ENCODE results near the gene IRF2BP1. TPM values are rescaled to one million over a fixed set of nuclear protein-coding genes. Genes with fewer than 3 reads are reported as not detected.
A peak's percentile ranks its signal among the peaks of the same experiment; 100 is the strongest.

Gene IRF2BP1
- total RNA-seq, 1 experiment from 2014 or later = 21.1 TPM

DNA sequence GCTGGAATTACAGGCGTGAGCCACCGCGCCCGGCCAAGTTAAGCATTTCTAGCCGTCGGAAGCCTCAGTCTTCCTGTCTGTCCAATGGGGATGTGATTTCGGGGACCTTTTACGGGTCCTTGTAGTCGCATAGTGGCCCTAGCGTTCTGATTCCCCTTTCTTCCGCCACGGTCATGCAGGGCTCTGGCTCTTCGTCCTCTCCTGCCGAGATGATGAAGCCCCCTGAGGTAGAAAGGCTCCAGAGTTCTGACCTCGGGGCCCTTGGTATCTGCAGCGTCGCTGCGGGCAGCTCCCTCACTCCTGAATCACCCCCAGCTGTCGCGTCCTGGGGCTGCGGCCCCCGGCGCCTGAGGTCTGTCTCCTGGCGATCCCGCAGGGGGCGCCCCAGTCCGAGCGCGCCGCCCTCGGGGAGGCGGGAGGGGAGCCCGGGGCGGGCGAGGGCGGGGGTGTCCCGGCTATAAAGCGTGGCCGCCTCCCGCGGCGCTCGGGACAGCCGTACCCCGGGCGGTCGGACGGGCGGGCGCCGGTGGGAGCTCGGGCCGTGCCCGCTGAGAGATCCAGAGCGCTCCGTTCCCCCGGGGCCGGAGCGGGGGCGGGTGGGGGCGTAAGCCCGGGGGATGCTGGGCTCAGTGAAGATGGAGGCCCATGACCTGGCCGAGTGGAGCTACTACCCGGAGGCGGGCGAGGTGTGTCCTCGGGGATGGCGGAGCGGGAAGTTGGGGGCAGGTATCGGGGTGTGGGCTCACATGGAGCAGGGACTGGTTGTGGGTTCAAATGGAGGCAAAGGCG lies 21.9 kb downstream of the IRF2BP1 start, which contains the start of gene FOXA3:
Gene FOXA3, plus strand, starts transcription at position 487 of the 789 bp plus-strand sequence. Its CDS starts 131 bp downstream, at position 618.
- Histone ChIP-seq H3K9me2 (replicated peaks; ENCODE audit: insufficient read depth, low read length) (no peaks in the 10 kb centered on the region), H3K4me1 (ENCODE audit: low read length) (peaks cover 27% of the 10 kb centered on the region), H3K9ac (ENCODE audit: low read length) (peak within 1 kb of the TSS; percentile 56), H3K9me3 (ENCODE audit: low read length) (no peaks in the 10 kb centered on the region), H3K27me3 (ENCODE audit: low read length) (peaks cover 3% of the 10 kb centered on the region; the same call in 1 of the 2 replicates), H3K4me3 (ENCODE audit: low read length) (peak within 1 kb of the TSS; percentile 56), H2AFZ (ENCODE audit: low read length) (peak within 1 kb of the TSS; percentile 75), H4K20me1 (ENCODE audit: insufficient read depth, low read depth, low read length) (no peaks in the 10 kb centered on the region), H3K4me2 (ENCODE audit: low read depth, low read length, poor library complexity, severe bottlenecking) (peak within 1 kb of the TSS; percentile 65), H3K27ac (ENCODE audit: low read length) (no peak within 1 kb of the TSS), H3K79me2 (ENCODE audit: low read length) (peaks cover 36% of the 10 kb centered on the region), H3K36me3 (ENCODE audit: insufficient read depth, low read length) (peaks cover 5% of the 10 kb centered on the region; the same call in 1 of the 2 replicates)
- peak; percentile 77 for DNase-seq

DNA sequence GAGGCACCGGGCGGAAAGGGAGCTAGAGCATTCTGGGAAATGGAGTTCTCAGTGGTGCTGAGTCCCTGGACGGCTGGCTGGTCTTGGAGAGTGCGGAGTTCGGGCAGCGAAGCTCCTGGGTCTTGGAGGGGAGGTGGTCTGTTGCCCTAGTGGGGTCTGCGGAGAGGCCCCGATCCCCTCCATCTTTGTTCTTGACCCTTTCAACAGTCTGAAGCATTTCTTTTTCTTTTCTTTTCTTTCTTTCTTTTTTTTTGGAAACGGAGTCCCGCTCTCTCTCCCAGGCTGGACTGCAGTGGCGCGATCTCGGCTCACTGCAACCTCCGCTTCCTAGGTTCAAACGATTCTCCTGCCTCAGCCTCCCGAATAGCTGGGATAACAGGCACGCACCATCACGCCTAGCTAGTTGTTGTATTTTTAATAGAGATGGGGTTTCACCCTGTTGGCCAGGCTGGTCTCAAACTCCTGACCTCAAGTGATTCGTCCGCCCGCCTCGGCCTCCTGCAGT lies 22.6 kb downstream of the IRF2BP1 start:
- Histone ChIP-seq H3K79me2 (ENCODE audit: low read length) (peaks cover 40% of the 10 kb centered on the region), H4K20me1 (ENCODE audit: insufficient read depth, low read depth, low read length) (no peaks in the 10 kb centered on the region), H3K9ac (ENCODE audit: low read length) (peak overlapping the region; percentile 56), H3K27me3 (ENCODE audit: low read length) (peaks cover 3% of the 10 kb centered on the region; the same call in 1 of the 2 replicates), H3K9me3 (ENCODE audit: low read length) (no peaks in the 10 kb centered on the region), H3K27ac (ENCODE audit: low read length) (no peak overlapping the region), H3K4me1 (ENCODE audit: low read length) (peaks cover 27% of the 10 kb centered on the region), H3K36me3 (ENCODE audit: insufficient read depth, low read length) (peaks cover 5% of the 10 kb centered on the region; the same call in 1 of the 2 replicates), H3K9me2 (replicated peaks; ENCODE audit: insufficient read depth, low read length) (no peaks in the 10 kb centered on the region), H2AFZ (ENCODE audit: low read length) (peak overlapping the region; percentile 75), H3K4me2 (ENCODE audit: low read depth, low read length, poor library complexity, severe bottlenecking) (peak overlapping the region; percentile 65), H3K4me3 (ENCODE audit: low read length) (peak overlapping the region; percentile 56)
- no peak for DNase-seq

DNA sequence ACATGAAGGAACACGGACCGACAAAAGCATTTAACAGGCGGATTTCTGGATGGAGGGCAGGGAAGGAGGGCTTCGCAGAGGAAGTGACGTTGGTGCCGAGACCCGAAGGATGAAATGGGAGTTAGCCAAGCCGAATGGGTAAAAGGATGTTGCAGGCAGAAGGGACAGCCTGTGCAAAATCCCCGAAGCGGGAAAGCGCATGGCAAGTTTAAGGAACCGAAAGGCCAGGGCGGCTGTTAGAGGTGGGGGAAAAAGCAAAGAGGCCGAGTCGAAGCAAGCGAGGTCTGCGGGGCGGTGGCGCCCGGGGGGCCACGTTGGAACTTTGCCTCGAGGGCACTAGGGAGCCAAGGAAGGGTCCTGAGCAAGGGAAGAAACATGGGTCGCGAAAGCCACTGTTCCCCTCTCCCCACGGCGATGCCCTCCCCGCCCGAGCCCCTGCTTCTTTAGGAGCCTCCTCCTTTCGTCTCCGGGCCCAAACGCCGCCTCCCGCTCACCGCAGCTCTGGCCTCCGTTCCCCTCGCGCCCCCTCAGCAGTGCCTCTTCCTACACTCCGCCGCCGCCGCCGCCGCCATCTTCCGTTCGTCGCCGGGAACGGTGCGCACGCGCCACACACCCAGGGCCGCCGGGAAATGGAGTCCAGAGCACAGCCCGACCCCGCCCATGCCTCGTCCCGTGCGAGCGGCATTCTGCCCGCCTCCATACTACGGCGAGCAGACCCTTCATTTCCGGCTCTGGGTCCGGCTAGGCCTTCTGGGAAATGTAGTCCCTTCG lies 23.2 kb downstream of the IRF2BP1 start, which contains the start of gene SYMPK:
Gene SYMPK, minus strand, starts transcription at position 584 of the 771 bp plus-strand sequence. CDS start 8,652 bp downstream, outside the sequence.
- H3K79me2 ChIP-seq (ENCODE audit: low read length) = peaks cover 46% of the 10 kb centered on the region
- no peaks in the 10 kb centered on the region for H4K20me1 ChIP-seq (ENCODE audit: insufficient read depth, low read depth, low read length)
- no peaks in the 10 kb centered on the region for H3K9me2 ChIP-seq (replicated peaks; ENCODE audit: insufficient read depth, low read length)
- H3K27me3 ChIP-seq (ENCODE audit: low read length) = peaks cover 3% of the 10 kb centered on the region; the same call in 1 of the 2 replicates
- peaks cover 27% of the 10 kb centered on the region for H3K4me1 ChIP-seq (ENCODE audit: low read length)
- peak; percentile 99 for DNase-seq
- H3K9ac ChIP-seq (ENCODE audit: low read length) = peak within 1 kb of the TSS; percentile 87
- H2AFZ ChIP-seq (ENCODE audit: low read length) = peak within 1 kb of the TSS; percentile 75
- no peaks in the 10 kb centered on the region for H3K9me3 ChIP-seq (ENCODE audit: low read length)
- peak within 1 kb of the TSS; percentile 90 for H3K4me2 ChIP-seq (ENCODE audit: low read depth, low read length, poor library complexity, severe bottlenecking)
- peak within 1 kb of the TSS; percentile 83 for H3K4me3 ChIP-seq (ENCODE audit: low read length)
- peak within 1 kb of the TSS; percentile 71 for H3K27ac ChIP-seq (ENCODE audit: low read length)
- H3K36me3 ChIP-seq (ENCODE audit: insufficient read depth, low read length) = peaks cover 5% of the 10 kb centered on the region; the same call in 1 of the 2 replicates

DNA sequence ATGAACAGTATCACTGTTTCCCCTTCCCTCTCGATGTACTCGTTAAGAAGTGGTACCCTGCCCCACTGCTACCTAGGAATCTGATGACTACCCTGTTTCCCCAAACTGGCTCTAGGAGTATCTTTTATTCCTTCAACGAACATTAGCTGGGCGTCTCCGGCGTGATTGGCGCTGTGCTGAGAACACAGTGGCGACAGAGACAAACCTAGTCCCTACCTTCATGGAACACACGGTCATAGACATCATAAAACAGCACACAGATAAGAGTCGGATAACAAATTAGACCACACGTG lies 23.7 kb downstream of the IRF2BP1 start:
- H3K4me1 ChIP-seq (ENCODE audit: low read length) = peaks cover 27% of the 10 kb centered on the region
- peaks cover 3% of the 10 kb centered on the region; the same call in 1 of the 2 replicates for H3K27me3 ChIP-seq (ENCODE audit: low read length)
- H4K20me1 ChIP-seq (ENCODE audit: insufficient read depth, low read depth, low read length) = no peaks in the 10 kb centered on the region
- no peak for DNase-seq
- H3K4me3 ChIP-seq (ENCODE audit: low read length) = peak overlapping the region; percentile 83
- no peaks in the 10 kb centered on the region for H3K9me3 ChIP-seq (ENCODE audit: low read length)
- H3K9me2 ChIP-seq (replicated peaks; ENCODE audit: insufficient read depth, low read length) = no peaks in the 10 kb centered on the region
- peak overlapping the region; percentile 25; the same call in 1 of the 2 replicates for H2AFZ ChIP-seq (ENCODE audit: low read length)
- H3K27ac ChIP-seq (ENCODE audit: low read length) = peak overlapping the region; percentile 71
- peak overlapping the region; percentile 87 for H3K9ac ChIP-seq (ENCODE audit: low read length)
- H3K79me2 ChIP-seq (ENCODE audit: low read length) = peaks cover 46% of the 10 kb centered on the region
- peak overlapping the region; percentile 90 for H3K4me2 ChIP-seq (ENCODE audit: low read depth, low read length, poor library complexity, severe bottlenecking)
- H3K36me3 ChIP-seq (ENCODE audit: insufficient read depth, low read length) = peaks cover 5% of the 10 kb centered on the region; the same call in 1 of the 2 replicates

DNA sequence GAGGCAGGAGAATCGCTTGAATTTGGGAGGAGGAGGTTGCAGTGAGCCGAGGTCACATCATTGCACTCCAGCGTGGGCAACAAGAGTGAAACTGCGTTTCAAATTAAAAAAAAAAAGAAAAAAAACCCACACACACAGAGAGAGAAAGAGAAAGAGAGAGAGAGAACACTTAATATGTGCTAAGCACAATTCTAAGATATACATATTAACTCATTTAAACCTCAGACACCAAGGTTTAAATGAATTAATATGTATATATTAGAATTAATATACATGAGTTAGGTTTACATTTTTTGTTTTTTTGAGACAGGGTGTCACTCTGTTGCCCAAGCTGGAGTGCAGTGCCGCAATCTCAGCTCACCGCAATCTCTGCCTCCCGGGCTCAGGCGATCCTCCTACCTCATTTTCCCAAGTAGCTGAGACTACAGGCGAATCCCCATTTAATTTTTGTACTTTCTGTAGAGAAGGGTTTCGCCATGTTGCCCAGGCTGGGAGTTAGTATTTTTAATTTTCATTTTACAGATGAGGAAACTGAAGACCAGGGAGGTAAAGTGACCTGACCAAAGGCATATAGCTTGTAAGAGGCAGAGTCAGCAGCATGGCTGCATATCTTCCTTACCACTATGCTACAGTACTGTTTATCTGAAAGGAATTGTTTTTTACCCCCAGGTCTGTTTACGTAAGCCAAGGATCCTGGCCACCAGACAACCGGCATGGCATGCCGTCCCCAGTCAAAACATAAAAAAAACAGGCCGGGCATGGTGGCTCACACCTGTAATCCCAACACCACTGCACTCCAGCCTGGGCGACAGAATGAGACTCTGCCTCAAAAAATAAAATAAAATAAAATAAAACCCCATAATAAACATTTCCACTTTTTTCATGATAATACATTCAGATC lies 25.3 kb downstream of the IRF2BP1 start:
- H3K4me3 ChIP-seq (ENCODE audit: low read length) = peak overlapping the region; percentile 83; the same call in 1 of the 2 replicates
- H3K27ac ChIP-seq (ENCODE audit: low read length) = peak overlapping the region; percentile 40; the same call in 1 of the 2 replicates
- peaks cover 53% of the 10 kb centered on the region for H3K79me2 ChIP-seq (ENCODE audit: low read length)
- H3K36me3 ChIP-seq (ENCODE audit: insufficient read depth, low read length) = peaks cover 5% of the 10 kb centered on the region; the same call in 1 of the 2 replicates
- H3K9ac ChIP-seq (ENCODE audit: low read length) = peak overlapping the region; percentile 21; the same call in 1 of the 2 replicates
- no peaks in the 10 kb centered on the region for H3K9me2 ChIP-seq (replicated peaks; ENCODE audit: insufficient read depth, low read length)
- no peaks in the 10 kb centered on the region for H4K20me1 ChIP-seq (ENCODE audit: insufficient read depth, low read depth, low read length)
- H3K4me2 ChIP-seq (ENCODE audit: low read depth, low read length, poor library complexity, severe bottlenecking) = peak overlapping the region; percentile 90
- peaks cover 27% of the 10 kb centered on the region for H3K4me1 ChIP-seq (ENCODE audit: low read length)
- H3K27me3 ChIP-seq (ENCODE audit: low read length) = peaks cover 3% of the 10 kb centered on the region; the same call in 1 of the 2 replicates
- no peaks in the 10 kb centered on the region for H3K9me3 ChIP-seq (ENCODE audit: low read length)
- no peak for DNase-seq
- no peak overlapping the region for H2AFZ ChIP-seq (ENCODE audit: low read length)

DNA sequence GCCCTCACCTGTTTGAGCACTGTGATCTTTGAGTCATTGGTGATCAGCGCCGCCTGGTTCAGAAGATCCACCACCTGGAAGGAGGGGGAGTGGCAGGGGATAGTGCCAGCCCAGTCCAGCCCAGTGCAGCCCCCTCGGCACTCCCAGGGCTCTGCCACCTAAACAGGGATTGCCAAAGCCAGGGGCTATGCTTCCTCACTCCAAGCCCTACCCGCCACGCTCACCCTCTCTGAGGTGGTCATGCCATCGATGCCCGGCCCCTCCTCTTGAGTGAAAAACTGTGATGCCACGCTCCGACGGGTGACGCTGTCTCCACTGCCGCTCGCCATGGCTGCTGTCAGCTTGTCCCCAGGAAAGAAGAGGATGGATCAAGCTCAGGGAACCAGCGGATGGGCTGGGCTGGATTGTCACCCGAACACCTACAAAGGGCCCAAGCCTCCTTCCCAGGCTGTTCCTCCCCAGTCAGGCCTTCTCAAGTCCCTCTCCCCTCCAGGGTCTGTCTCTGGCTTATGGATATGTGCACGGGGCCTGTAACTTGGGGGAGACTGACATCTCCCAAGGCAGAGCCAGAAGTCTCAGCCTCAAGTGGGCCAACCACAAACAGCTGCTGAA lies 31.7 kb downstream of the IRF2BP1 start:
- DNase-seq = no peak
- Histone ChIP-seq H3K79me2 (ENCODE audit: low read length) (peaks cover 24% of the 10 kb centered on the region), H3K36me3 (ENCODE audit: insufficient read depth, low read length) (peaks cover 23% of the 10 kb centered on the region)

DNA sequence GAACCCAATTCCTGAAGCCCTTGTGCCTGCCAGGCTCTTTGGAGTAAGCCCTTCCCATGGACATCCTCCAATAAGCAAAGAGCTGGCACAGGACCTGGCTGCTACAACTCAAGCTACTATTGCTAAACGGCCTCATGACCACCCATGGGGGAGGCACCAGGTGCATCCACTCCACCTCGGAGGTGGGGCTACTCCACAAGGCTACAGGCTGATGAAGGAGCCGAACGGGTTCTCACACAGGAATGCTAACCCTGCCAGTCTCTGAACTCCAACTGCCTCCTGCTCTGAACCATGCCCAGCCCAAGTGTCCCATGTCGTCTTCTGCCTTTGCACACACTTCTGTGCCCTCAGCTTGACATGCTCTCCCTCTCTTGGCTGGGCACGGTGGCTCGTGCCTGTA lies 33.0 kb downstream of the IRF2BP1 start:
- no peaks in the 10 kb centered on the region for H3K4me1 ChIP-seq (ENCODE audit: low read length)
- no peak overlapping the region for H2AFZ ChIP-seq (ENCODE audit: low read length)
- H3K4me2 ChIP-seq (ENCODE audit: low read depth, low read length, poor library complexity, severe bottlenecking) = no peak overlapping the region
- H3K9me3 ChIP-seq (ENCODE audit: low read length) = no peaks in the 10 kb centered on the region
- H3K9ac ChIP-seq (ENCODE audit: low read length) = no peak overlapping the region
- H3K4me3 ChIP-seq (ENCODE audit: low read length) = no peak overlapping the region
- no peaks in the 10 kb centered on the region for H3K27me3 ChIP-seq (ENCODE audit: low read length)
- peaks cover 32% of the 10 kb centered on the region for H3K36me3 ChIP-seq (ENCODE audit: insufficient read depth, low read length)
- no peak for DNase-seq
- peaks cover 14% of the 10 kb centered on the region for H3K79me2 ChIP-seq (ENCODE audit: low read length)
- H3K27ac ChIP-seq (ENCODE audit: low read length) = no peak overlapping the region
- no peaks in the 10 kb centered on the region for H3K9me2 ChIP-seq (replicated peaks; ENCODE audit: insufficient read depth, low read length)
- H4K20me1 ChIP-seq (ENCODE audit: insufficient read depth, low read depth, low read length) = no peaks in the 10 kb centered on the region

More for the DNA sequence above, 31.7 kb downstream of the IRF2BP1 start:
- no peaks in the 10 kb centered on the region for H3K9me2 ChIP-seq (replicated peaks; ENCODE audit: insufficient read depth, low read length)
- H3K4me2 ChIP-seq (ENCODE audit: low read depth, low read length, poor library complexity, severe bottlenecking) = no peak overlapping the region
- H3K4me1 ChIP-seq (ENCODE audit: low read length) = no peaks in the 10 kb centered on the region
- no peaks in the 10 kb centered on the region for H4K20me1 ChIP-seq (ENCODE audit: insufficient read depth, low read depth, low read length)
- H3K27me3 ChIP-seq (ENCODE audit: low read length) = no peaks in the 10 kb centered on the region
- H3K9ac ChIP-seq (ENCODE audit: low read length) = no peak overlapping the region
- no peak overlapping the region for H2AFZ ChIP-seq (ENCODE audit: low read length)
- H3K4me3 ChIP-seq (ENCODE audit: low read length) = no peak overlapping the region
- no peaks in the 10 kb centered on the region for H3K9me3 ChIP-seq (ENCODE audit: low read length)
- H3K27ac ChIP-seq (ENCODE audit: low read length) = no peak overlapping the region
